Stimulated activated CD8-positive, alpha-beta memory T cell treated with anti-CD3 and anti-CD28 coated beads, Interleukin-12 subunit alpha, Interleukin-12 subunit beta, amount 100 ng/mL, for 1 hour (primary cell): ENCODE measurements around the gene THSD7B.
"Not testable (repeated sequence)": the region's sequence is repeated elsewhere in the genome, so short reads cannot be mapped to it uniquely, and the experiment has no call there.

ENCODE experiments used
- DNase-seq: peaks from one replicate; pipeline ENCODE4 v3.0.0-alpha.2; 2020; ENCODE audit warnings: low read depth

THSD7B gene

DNA sequence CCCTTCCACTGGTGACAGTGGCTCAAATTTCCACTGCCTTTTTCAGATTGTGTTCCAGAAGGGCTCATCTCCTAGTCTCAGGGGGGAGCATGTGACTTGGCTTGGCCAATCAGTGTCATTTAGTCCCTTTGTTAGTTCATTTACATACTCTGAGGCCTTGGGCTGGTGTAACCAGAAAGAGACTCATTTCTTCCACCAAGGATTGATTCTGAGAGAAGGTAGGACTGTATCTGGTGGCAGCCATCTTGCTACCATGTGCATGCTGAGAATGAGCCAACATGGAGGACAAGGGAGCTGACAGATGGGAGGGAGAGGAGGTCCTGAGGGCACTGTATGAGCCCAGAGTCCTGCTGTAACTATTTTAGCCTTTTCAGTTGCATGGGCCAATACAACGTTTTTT lies 191.7 kb downstream of the THSD7B start:
- no peak for DNase-seq

DNA sequence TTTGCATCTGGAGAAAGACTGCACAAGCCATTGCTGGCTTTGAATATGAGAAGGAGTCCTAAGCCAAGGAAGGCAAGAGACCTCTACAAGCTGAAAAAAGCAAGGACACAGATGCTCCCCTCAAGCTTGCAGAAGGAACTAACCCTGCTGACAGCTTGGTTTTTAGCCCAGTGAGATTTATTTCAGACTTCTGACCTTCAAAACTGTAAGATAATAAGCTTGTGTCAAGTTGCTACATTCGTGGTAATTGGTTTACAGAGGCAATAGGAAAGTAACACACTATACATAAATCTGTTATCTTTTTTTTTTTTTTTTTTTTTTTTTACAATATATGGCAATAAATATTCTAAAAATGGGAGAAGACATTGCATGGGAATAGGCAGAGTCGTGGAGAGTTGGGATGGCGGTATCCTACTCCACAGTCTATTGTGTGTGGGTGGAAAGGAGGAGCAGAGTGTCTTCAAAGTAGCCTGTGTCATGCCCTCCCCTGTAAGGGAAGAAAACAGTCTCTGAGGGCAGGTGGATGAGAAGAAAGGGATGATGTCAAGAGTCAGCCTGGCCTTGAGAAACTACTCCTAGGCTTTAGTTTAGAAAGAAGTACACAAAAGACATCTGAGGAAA lies 196.9 kb downstream of the THSD7B start:
- no peak for DNase-seq

DNA sequence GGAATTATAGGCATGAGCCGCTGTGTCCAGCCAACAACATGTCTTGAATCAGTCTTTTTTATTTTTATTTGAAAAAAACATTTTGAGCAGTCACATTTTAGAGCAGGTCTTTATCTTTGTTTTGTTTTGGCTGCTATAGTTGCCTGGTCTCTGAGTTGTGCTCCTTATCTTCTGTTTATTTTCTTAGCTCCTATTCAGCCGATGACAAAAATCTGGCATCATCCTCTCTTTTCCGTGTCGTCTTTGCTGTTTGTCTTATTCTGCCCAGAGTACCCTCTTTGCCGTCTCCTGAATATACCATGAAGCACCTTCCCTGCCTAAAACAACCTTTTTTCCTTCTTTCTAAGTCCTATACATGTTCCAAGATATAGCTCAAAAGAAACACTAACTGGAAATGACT lies 201.1 kb downstream of the THSD7B start:
- DNase-seq: no peak

DNA sequence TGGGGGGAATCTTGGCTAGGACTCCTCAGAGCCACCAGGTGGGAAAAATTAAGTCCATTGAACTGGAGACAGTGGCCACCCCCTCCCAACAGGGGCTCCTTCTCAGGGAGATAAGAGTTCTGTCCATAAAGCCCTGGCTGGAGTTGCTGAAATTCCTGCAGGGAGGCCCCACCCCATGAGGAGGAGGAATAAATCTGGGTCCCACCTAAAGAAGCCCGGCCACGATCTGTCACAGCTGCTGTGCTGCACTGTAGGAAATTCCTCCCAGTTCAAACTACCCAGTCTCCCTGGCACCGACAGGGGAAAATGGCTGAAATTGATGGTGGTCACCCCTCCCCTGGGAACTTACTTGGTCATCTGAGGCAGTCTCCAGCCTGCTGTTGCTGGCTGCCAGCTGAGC lies 215.0 kb downstream of the THSD7B start:
- no peak for DNase-seq

DNA sequence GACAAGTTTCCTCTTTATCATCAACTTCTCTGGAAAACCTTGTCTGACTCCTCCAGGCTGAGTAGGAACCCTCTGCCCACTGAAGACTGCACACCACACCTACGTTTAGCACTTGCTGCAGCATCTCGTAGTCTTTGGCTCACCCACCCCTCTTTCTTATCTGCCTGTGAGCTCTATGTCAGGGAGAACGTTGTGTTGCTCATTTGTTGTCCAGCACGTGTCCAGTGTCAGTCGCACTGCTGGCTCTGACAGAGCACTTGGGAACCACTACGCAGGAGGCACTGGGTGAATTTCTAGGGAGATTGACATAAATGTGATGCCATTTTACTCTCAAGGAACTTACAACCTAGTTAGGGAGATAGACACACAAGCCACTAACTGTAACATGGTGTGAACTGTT lies 216.3 kb downstream of the THSD7B start:
- DNase-seq: not testable (repeated sequence)

DNA sequence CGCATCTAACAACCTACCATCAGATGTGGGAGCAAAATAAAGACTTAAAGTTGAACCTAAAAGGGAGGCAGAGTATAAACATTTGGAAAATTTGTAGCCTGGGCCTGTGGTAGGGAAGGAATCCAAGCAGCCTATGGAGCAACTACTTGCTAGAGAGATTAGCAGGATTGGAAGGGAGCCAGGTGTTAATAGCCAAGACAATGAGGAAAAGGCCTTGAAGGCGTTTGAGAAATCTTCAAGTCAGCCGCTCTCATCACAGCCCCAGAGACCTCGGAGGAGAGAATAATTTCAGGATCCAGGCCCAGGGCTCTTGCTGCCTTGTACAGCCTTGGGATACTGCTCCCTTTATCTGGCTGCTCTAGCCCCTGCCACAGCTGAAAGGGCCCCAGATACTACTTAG lies 219.7 kb downstream of the THSD7B start:
- DNase-seq: no peak

DNA sequence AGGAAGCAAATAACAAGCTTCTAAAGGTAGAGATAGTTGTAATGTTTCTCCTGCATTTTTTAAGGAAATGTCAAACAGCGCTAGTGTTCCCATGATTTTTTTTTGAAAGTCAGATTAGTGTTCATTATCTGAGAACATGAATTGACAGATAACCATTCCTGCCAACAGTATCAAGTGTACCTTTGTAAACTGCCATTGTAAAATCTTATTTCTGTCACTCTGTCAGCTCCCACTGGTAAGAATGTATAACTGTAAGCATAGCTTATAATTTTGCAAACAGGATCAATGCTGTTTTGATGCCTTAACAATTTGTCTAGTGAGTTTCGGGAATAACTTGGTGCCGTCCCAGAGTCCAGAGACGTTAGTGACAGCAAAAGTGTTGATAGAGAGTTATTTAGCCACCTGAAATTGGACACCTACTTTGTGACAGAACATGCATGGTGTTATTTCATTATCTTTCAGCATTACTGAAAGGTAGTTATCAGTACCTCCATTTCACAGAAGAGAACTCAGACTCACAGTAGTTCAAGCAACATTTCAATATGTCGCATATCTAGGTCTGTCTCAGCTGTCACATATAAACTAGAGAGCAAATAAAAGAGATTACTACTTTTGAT lies 221.4 kb downstream of the THSD7B start:
- no peak for DNase-seq

DNA sequence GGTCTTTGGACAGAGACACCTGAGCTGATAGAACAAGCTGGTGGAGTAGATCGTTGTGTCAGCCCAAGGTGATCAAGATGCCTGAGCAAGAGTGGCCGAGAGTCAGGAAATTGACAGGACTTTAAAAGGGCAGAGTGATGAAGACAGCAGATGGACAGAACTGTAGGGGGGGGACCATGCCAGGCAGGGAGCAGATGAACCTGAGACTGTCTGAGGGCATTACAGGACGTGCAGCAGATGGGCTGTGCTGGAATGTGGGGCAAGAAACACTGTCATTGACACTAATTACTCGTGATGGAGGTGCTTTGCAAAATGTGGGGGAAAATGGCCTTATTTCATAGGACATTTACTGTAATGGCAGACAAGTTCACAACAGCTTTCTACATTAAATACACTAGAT lies 225.0 kb downstream of the THSD7B start:
- DNase-seq: no peak

DNA sequence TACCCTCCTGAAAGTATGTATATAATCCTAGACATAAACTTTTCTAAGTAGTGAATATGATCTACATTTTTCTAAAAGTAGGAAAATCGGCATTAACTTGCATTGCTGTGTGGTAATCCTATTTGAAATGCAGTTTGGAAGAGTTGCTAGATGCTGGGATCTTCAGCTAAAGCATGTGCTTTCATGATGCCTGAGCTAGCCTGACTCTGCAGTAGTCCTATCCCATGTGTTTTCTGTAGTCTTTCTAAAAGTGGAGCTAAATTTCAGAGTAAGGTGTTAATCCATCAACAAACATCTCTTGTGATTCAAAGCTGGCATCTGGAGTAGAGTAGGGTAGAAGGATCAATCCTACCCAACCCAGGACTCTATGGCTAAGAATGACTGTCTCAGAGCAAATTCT lies 229.4 kb downstream of the THSD7B start:
- no peak for DNase-seq

DNA sequence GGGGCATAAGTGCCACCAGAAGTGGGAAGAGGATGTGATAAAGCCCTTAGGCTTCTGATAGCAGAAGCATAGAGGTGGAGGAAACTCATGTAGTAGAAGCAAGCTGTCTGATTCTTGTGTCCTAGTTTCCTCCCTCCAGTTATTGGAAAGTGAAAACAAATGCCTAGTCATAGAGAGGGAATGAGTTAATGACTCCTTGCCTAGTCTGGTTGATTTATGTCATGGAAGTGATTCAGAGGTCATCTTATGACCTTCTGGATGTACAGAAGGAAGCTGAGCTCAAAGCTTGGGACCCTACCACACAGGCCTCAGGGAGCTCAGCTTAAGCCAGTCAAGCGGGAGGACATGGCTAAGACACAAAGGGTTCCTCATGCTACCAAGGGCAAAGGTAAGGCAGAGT lies 232.2 kb downstream of the THSD7B start:
- DNase-seq: no peak

DNA sequence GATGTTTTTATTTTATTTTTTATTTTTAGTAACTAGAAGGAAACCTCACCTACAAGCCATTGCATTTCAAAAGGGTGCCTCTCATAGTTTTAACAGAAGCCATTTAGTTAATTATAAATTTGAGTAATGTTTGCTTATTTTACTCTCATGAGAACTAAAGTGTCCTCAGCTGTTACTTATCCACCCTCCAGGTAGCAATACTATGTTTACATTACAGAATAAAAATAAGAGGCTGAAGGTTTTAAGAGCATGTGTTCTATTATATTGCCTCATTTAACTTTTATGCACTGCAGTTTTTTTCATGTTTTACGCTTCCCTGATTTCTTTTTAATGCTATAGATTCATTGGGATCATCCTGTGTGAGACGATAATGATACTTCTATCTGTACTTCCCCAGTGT lies 235.5 kb downstream of the THSD7B start:
- no peak for DNase-seq

DNA sequence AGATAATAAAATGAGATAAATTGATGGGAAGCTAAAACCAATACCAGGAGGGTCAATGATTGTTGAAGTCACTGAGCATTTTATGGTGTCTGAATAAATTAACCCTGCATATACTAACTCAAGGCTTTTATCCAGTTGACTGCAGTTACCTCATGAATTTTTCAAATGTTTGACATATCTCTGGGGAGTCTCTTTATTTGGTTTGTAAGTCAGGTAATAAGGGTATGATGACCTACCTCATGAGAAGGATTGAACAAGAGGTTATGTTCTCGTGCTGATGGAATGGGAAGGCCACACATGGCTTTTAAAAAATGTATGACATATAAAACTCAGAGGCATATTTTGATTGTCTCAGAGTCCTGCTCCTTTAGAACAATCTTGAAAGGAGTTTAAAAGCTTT lies 237.6 kb downstream of the THSD7B start:
- no peak for DNase-seq

DNA sequence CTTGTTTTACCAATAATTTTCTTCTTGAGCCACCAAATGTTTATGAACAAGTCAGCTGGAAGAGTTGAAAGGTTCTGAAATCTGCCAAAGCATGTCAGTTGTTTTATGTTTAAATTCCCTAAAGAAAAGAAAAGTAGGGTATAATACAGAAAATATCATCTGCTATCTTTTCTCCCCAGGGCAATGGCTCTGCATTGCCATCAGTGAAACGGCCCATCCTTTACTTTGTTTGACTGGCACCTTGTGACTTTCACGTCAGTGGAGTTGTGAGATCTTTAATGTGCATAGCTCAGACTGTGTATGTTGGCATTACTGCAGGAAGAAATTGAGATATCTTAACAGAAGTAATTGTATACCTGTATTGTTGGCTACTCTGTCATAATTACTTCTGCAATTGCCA lies 239.9 kb downstream of the THSD7B start:
- DNase-seq: no peak

DNA sequence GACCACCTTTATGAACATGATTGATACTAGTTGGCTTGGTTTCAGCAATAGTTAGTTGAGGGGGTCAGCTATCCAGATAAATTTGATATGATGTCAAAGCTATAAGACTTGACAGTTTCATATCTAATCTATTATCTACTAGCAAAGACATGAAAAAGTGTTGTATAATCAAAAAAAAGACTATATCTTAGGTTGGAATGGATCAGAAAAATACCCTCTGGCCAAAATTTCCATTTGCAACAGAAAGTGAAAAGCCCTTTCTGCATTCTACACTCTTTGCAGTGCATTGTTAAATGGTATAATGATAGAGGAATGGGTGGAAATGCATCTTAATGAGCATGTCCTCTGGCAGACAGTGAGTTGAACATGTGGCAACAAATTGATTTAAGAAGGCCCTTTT lies 242.6 kb downstream of the THSD7B start:
- DNase-seq: no peak

DNA sequence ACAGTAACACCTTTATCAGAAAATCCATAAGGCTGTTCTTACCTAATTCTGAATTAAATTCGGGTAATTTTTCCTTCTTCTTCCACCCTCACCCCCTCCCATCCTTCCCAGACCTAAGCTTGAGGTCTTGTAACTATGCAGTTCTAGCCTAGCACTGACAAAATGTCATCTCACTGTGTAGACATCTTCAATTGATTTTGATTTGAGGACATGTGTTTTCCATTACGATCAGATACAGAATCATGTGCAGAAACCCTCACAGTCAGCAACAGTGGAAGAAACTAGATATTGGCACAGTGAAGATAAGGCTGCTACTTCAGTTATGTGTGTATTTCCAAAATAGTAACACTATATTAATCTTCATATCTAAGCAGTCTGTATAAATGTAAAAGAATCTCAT lies 244.6 kb downstream of the THSD7B start:
- no peak for DNase-seq

DNA sequence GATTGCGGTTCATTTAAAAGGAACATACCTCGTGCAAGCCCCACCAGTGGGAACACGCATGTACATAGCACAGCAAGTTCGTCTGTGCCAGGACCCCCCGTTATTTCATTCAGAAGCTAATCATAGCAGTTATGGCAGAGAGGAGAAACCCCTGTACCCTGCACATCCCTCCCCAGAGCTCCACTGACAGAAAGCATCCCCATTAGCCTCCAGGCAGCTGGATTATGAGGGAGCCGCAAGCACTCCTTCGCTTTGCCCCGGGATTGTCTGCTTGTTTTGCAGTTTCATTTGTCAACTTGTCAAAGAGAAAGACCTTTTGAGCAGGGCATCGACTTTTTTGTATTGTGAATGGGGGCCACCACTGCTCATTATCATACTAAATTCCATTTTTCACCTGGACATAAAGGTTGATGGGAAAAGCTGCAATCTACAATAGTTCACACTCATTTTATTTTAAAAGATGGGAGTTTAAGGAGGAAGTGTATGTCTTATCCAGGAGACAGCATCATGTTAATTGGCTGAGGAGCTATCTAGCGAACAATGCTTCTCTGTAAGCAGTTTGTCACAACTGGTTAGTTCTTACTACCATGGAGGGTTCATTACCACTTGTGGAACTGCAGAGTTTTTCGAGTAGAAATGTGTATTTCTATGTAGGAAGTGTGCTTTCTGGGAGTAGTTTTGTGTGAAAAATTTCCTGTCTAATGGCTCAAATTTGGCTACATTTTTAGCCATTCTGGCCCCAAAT lies 255.3 kb downstream of the THSD7B start:
- no peak for DNase-seq

DNA sequence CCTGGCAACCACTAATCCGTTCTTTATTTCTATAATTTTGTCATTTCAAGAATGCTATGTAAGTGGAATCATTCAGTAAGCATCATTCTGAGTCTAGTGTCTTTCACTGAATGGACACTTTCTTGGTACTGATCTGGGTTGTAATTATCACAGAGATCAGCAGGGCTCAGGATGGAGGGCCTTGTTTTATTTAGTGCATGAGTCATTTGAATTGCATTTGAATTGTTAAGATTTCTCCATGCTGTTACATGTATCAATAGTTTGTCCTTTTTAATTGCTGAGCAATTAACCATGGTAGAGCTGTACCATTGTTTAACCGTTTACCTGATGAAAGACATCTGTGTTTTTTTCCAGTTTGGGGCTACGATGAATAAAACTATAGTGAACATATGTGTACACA lies 256.4 kb downstream of the THSD7B start:
- no peak for DNase-seq

DNA sequence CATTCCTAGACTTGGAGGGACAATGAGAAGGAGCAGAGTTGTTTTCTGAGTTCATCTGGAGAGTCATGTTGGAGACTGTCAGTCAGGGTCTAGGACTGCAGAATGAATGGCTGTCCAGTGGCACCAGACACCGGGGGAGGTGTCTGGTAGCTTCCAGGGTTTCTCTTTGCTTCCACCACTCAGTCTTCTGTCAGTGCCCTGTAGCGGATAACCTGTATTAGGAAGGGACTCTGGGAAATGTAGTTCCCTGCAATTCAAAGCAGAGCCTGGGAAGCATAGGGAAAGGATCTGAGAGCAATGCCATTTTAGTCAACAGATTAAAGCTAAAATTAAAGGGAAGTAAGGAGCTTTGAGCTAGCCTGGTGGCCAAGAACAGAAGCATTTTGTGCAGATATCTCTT lies 257.9 kb downstream of the THSD7B start:
- no peak for DNase-seq

DNA sequence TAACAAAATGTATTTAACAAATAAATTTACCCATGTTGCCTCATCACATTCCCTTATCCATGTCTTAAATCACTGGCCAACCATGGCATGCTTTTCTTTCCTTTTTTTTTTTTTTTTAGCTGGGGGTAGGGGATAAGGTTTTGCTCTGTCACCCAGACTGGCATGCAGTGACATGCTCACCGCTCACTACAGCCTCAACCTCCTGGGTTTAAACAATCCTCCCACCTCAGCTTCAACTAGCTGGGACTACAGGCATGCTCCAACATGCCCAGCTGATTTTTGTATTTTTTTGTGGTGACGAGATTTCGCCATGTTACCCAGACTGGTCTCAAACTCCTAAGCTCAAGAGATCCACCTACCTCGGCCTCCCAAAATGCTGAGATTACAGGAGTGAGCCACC lies 266.4 kb downstream of the THSD7B start:
- no peak for DNase-seq

DNA sequence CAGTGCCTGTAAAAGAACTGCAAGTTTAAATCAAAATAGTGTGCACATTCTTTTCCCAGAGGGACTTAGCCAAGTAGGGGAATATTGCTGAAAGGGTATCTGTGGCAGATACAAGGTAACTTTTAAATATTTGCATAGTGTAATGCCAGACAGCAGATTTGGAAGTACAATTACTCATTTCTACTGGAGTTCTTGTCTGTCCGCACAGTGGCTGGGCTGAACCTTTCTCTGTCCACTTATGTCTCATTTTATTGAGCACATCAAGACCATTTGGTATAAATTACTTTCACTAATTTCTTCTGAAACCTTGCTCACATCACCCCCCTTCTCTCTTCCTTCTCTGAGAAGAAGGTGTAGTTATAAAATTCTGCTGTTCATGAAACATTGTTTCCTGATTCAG lies 271.3 kb downstream of the THSD7B start:
- DNase-seq: no peak

DNA sequence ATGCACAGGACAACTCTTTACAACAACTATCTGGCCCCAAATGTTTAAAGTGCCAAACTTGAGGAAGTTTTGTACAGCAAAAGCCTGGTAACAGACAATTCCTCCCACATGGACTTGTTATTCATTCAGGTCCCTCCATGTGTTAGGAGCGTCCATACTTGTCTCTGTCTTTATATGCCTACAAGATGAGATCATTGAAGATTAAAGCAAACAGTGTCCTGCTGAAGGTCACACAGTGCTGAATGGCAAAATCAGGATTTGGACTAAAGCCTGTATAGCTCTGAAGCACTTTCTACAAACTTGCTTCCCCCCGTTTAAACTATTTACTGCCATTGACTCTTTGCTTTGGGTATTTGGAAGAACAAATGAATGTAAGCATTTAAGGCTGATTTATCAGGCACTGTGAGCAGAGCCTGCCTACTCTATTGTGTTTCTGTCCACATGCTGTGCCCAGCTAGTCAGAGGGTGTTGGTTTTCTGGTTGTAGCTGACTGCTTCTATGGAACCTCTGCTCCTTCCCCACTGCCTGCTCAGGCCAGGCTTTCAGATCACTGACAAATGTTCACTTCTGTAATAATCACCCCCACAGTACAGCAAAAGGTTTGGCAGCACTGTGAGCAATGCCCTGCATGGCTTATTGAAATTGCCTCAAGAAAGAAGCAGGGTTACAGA lies 274.3 kb downstream of the THSD7B start:
- no peak for DNase-seq

DNA sequence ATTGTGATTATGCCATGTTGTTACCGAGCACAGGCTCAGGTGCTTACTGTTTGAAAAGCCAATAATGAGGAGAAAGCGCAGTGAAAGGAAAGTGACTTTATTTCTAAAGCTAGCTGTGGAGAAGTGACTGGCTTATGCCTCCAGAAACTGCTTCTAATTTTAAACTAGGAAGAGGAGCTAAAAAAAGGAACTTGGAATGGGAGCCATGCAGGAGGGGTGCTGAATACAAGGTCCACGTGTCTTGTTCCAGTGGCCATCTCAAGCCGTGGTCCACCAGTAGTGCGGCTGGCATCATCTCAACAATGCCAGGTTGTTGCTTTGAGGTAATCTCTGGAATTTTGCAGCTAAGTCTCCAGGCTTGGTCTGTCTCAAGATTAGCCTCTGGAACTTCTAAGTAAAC lies 282.0 kb downstream of the THSD7B start:
- DNase-seq: no peak

DNA sequence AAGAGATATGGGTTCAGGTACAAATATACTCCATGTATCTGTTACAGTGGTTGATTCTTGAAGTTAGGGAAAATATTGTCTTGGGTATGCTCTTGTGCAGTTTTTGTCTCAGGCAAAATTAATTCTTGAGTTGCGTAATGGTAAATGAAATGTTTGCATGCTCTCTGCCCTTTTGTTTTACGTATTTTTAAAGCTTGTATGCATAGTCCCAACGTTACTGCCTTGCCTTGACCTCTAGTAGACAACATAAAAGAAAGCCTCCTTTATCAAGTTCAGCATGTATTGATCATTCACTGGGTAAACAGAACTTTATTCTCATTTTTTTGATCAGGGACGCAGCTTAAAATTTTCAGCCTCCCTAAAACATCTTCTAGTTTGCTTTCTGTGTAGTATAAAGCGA lies 283.1 kb downstream of the THSD7B start:
- no peak for DNase-seq
